Smooth muscle cell of trachea (primary cell): ENCODE results near the gene TTC8. TPM values are rescaled to one million over a fixed set of nuclear protein-coding genes. Genes with fewer than 3 reads are reported as not detected.

Experiments used
- total RNA-seq: library from RNA; depleted of rRNA; stranded (reverse); fragments of >200 nt; gene quantifications from 2 replicates; pipeline ENCODE4 v1.2.1, GENCODE V29; 2014

TTC8 gene
- total RNA-seq = 36.4 and 45.7 TPM in 2 replicates

GRCh38 chr14:88824314-88825077 is at the start of gene TTC8:
Gene TTC8 (plus strand): TSS chr14:88824651. CDS start chr14:88824708, 57 bp downstream.

GRCh38 chr14:88792473-88793258 is 31.8 kb upstream of the TTC8 start, which contains the start of gene EML5:
Gene EML5 (minus strand): TSS chr14:88792953. CDS start chr14:88792503, 450 bp downstream.

Other genes starting within 250 kb of the TTC8 start
- gene EML5, start 31.7 kb upstream of the TTC8 start, total RNA-seq = 0.44 and 0.50 TPM in 2 replicates